Gastrocnemius medialis (tissue), 4 donors: ENCODE measurements around the gene CALCA.

ENCODE experiments used
- CTCF ChIP-seq, 5 experiments: fragments of 450-650 bp in 3 of 5; fragments of 200-600 bp in 2 of 5; sonication (generic) in 2 of 5; IDR thresholded peaks in 4 of 5; conservative IDR thresholded peaks in 1 of 5; 1 replicate in 4 of 5; 2 replicates in 1 of 5; pipeline ENCODE4 v1.5.1; 2016 to 2019; ENCODE audit warnings: antibody characterized with exemption in 5 of 5, mild to moderate bottlenecking in 3 of 5, moderate library complexity in 3 of 5
- POLR2A ChIP-seq, 2 donors: fragments of 450-650 bp; IDR thresholded peaks; one replicate each; pipeline ENCODE4 v1.6.1; 2017; ENCODE audit warnings: antibody characterized with exemption in 2 of 2, mild to moderate bottlenecking in 2 of 2, moderate library complexity in 2 of 2

GRCh38 chr11:15016200-15016599, 44.0 kb upstream of the CALCA start:
- TF ChIP-seq CTCF (IDR thresholded peaks at IDR 0.05 in 4 of 5, conservative IDR thresholded peaks at IDR 0.05 in 1 of 5) (no peak), POLR2A (IDR thresholded peaks at IDR 0.05) (no peak)
